NCI-H524 (cell line): Measurements from ENCODE around the gene GNAO1.

Source experiments
- DNase-seq, 2 experiments: peaks; one replicate each; lab custom pipeline; 2025; lab: John Stamatoyannopoulos, UW

Gene GNAO1

GRCh38 chr16:56336071-56336688 is 144.9 kb downstream of the GNAO1 start:
- DNase-seq: no peak

DNA sequence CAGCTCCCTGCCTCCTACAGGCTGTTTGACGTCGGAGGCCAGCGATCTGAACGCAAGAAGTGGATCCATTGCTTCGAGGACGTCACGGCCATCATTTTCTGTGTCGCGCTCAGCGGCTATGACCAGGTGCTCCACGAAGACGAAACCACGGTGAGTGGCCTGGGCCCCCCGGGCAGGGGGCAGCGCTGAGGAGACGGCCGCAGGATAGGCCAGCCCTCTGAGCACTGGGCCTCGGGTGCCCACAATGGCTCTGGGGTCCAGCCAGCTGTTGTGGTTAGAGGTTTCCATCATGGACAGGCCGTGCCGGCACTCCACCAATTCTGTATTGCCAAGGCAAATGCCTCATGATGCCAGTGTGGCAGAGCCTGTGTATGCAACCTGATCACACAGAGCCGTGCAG is 145.4 kb downstream of the GNAO1 start:
- DNase-seq: no peak

DNA sequence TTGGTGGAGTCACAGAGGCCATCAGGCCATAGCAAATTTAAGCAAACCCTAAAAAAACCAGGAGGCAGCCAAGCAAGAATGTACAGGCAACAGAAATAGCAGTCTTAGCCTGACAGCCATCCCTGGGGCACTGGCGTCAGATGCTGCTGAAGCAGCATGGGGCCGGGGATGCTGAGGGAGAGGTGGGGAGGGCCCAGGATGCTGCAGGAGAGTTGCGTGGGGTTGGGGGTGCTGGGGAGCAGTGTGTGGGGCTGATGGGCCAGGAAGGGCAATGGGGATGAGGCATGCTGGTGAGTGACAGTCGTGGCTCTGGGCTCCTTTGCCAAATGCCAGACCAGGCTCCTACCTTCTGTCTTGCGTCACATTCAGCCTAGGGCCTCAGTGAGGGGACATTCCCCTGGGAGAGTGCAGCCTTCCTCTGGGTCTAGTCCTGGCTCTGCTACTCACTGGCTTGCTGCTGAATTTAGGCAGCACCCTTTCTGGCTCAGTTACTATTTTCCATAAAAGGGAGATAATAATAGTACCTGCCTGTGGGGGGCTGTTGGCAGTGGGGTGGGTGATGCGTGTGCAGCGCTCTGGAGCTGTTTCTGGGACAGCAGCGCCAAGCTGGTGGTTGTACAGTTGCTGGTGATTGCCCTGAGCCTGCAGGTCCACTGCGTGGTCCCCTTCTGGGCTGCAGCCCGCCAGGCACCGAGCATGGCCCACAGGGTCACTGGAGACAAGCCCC is 146.0 kb downstream of the GNAO1 start:
- no peak for DNase-seq

GRCh38 chr16:56337858-56338325 is 146.6 kb downstream of the GNAO1 start:
- no peak for DNase-seq

- no peak for DNase-seq
Measured at GRCh38 chr16:56338566-56339318, 147.5 kb downstream of the GNAO1 start.

DNA sequence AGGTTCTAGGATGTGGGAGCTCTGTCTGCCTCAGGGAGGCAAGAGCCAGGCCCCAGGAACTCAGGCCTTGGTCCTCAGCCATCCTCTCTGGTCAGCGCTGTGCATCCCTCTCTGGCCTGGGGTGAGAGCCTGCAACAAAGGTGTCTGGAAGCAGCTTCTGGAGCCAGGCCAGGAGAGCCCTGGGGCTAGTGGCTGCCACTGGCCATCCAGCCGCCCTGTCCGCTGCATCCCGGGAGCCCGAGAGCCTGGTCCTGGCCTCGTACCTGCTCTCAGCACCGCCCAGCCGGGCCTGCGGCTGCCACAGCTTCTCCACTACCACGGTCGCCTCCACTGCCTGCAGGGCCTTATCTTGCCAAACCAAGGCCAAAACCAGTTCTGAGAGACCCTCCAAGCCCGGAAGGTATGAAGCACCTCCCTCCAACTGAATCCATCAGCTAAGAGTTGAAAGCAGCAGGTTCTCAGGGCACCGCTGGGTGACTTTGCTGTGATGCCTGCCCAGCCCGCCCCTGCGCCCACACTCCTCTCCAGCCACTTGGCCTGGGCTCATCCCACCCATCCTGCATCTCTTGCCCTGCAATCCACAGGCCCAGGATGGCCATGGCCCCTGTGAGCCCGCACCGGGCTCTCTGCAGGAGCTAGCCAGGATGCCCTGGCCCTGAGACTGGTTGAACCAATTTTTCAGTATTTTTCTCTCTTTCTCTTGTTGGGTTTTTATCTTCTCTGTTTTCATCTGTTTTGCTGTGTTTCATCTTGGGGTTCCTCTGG is 148.3 kb downstream of the GNAO1 start:
- DNase-seq: no peak

- no peak for DNase-seq
Measured at GRCh38 chr16:56340416-56340815, 149.1 kb downstream of the GNAO1 start.

DNA sequence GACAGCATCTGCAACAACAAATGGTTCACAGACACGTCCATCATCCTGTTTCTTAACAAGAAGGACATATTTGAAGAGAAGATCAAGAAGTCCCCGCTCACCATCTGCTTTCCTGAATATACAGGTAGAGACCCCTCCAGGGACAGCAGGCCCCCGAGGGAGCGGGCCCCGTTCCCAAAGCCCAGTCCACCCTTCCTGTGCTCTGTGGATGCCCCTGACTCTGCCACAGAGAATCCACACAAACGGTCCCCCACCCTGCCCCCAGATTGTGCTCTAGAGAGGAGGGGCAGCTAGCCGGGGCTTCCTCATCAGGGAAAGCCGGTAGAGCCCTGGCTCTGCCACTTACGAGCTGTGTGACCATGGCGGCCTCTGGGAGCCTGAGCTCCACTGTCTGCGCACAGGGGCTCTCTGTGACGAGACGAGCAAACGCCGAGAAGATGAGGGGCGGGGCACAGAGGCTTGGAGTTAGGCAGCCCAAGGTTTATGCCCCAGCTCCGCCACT is 149.6 kb downstream of the GNAO1 start:
- DNase-seq: no peak

- DNase-seq: peak; percentile 44 to 59
Measured at GRCh38 chr16:56341656-56342399, 150.5 kb downstream of the GNAO1 start.

DNA sequence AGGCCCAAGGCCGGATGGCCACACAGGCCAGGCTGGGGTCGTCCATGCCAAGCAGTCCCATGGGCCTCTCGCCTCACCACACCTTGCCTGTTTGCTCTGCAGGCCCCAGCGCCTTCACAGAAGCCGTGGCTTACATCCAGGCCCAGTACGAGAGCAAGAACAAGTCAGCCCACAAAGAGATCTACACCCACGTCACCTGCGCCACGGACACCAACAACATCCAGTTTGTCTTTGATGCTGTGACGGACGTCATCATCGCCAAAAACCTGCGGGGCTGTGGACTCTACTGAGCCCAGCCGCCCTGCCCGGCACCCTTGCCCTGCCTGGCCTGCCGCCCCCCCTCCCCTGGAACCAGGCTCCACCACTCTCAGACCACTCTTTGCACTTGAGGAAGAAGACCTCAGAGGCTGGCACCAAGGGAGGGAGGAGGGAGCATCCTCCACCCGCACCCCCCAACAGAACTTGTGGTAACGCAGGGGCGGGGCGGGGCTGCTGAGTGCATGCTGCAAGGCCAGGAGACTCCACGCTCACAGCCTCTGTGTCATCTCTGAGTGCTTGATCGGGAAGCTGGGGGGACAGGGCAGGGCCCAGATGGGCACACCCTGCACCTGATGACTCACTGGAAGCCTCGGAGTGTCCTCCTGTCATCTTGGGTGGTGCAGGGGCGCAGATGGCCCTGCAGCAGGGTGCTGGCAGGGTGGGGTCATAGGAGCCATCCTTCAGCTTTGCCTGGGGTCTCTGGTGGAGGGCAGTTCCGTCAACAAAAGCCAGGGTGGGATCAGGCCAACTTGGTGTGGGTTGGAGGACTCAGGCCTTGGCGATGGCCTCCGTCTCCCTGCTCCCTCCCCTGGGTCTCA is 152.6 kb downstream of the GNAO1 start:
- DNase-seq: no peak

DNA sequence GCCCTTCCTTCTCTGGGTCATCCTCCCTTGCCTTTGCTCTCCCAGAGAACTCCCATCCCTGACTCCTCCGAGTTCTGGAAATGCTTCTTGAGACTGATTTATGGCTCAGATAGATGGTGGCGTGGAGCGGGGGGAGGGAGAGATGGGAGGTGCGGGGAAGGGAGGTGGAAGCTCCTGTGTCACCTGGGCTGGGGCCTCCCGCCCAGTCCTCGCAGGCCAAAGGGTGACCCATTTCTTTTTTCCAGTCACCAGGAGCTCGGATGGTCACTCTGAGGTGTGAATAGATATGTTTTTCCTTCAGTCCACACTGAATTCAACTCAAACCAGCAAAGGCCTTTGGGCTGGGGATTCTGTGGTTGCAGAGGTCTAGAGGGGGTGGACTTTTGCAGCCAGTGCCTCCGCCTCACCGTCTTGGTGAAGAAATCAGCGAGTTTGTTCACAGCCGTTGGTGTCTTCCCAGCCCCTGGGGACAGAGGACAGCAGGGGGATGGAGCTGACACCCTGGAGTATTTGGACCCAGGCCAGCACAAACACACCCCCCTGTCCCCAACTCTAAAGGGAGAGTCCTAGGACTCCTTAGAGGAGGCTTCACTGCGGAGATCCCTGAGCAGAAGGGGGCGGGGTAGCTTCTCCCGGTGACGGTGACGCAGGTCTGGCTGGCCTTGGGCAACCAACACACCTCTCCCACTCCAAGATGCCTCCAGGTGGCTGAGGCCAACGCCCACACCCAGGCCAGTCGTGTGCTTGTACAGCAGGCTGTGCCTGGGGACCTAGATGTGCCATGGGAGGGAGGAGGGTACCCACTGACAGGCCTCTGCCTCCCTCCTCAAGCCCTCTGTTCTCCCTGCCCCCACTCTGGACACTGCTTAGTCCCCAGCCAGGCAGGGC is 153.5 kb downstream of the GNAO1 start:
- DNase-seq: no peak

GRCh38 chr16:56345406-56346050 is 154.2 kb downstream of the GNAO1 start:
- no peak for DNase-seq

DNA sequence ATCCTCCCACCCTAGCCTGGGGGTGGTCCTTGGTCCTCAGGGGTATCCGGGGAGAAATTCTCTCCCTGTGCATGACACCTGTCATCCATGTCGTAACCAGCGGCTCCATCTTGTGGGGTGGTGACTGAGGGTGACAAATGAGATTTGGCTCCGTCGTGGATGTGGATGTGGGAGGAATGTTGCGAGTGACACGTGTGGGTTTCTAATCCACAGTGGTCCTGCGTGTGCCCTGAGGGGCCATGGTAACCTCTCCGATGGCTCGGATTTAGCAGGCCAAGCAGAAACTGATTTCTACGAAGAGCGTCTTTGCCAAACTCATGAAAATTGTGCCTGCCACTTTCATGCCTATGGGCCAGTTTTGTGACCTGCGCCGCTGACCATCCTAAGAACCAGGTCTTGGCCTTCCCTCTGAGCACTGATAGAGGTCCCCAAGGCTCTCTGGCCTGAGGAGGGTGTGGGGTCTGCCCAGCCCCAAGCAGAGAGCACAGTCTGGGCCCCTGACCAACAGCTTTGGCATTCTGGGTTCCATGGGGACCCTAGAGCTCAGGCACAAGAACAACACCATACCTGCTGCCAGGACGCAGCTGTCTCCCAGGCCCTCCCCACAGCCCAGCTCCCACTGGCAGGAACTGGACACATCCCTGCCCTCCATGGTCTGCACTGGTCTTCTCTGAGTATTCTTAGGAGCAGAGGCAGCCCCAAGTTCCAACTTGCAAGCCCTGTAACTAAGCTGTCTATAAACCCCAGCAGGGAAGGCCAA is 155.0 kb downstream of the GNAO1 start:
- no peak for DNase-seq

GRCh38 chr16:56347166-56347565 is 155.9 kb downstream of the GNAO1 start:
- DNase-seq: no peak

DNA sequence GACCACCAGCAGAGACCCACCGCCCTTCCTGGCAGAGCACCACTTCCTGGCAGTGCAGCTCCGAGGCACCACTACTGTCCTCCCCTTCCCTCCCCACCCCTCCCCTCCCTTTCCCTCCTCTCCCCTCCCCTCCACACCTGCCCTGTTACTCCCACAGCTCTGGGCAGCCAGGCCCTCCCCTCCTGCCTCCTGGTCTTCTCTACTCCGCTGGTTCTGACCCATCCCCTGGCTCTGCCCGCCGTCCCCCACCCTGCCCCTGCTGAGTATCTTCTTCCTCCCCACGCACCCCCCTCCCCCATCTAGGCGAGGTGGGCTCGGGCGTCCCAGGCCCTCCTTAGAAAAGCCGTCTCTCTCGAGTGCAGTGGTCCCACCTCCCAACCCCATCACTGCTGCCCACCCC is 156.4 kb downstream of the GNAO1 start:
- DNase-seq: no peak

GRCh38 chr16:56348168-56349085 is 157.1 kb downstream of the GNAO1 start:
- DNase-seq: peak; percentile 57 to 78

DNA sequence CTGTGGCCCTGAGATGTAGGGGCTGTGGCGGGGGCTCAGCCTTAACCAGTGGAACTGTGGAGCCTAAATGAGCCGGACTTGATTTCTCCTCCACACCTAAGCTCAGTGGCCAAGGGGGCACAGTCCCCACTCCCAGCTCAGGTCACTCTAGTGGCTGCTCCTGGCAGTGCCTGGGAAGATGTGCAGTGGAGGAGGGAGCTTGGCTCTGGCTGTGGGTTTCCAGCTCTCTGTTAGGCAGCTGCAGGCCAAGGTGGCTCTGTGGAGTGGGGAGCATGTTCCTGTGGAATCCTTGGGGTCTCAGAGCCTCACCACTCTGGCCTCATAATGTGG is 157.8 kb downstream of the GNAO1 start:
- no peak for DNase-seq
